ENCODE data around the gene ENPP7. TPM values are rescaled to one million over a fixed set of nuclear protein-coding genes. Genes with fewer than 3 reads are reported as not detected.
"Not testable (repeated sequence)": the region's sequence is repeated elsewhere in the genome, so short reads cannot be mapped to it uniquely, and the experiment has no call there.

Gene ENPP7
- total and polyA plus RNA-seq, 4 donors, result 0.08 TPM; not detected in 3

DNA sequence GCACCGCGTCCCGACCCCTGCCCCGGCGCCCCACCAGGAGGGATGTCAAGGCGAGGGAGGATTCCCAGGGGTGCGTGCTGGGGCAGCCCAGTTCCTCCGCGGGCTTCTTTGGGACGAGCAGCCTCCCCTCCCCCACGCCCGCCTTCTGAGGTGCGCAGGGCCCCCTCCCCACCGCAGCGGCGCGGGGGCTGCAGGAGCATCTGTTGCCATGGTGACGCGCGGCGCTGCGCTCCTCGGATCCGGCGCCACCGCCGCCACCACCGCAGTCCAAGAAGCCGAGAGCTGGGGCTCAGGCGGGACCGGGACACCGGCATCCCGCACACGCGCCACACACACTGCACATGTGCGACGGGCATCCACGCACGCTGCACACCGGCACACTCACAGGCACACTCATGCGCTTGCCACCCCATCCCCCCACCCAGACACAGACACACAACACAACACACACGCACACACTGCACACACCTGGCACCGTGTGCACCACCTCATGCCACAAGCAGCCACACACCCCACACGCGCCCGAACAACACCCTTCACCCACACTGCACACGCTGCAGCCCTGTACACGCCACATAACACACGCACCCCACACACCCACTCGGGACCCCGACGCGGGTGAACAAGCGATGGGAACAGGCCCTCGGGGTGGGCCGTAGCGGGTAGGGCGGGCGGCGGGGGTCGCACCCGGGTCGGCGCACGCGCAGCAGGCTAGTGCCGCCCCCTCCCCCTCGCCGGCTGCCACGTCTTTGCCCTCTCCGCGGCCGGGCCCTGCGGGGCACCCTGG lies 17.0 kb downstream of the ENPP7 start:
- H3K27me3 ChIP-seq (ENCODE audit: control insufficient read depth, insufficient read depth, low read length), result peaks cover 39% of the 10 kb centered on the region
- peak in 4 of 6 donors; percentile 47 to 95 (median 74) for DNase-seq (ENCODE audit: low read depth in 4 of 6, low spot score in 6 of 6)
- H3K36me3 ChIP-seq (ENCODE audit: control insufficient read depth, insufficient read depth, low read length), result no peaks in the 10 kb centered on the region
- H3K4me1 ChIP-seq (ENCODE audit: control insufficient read depth, insufficient read depth, low read length), result peaks cover 24% of the 10 kb centered on the region
- under 1% methylated on average over 74 of the region's 74 CpGs for WGBS (ENCODE audit: insufficient coverage)
- no peaks in the 10 kb centered on the region for H3K9me3 ChIP-seq (ENCODE audit: control insufficient read depth, insufficient read depth, low read length)
- H3K27ac ChIP-seq (ENCODE audit: low read depth, low read length), result no peak overlapping the region
- H3K4me3 ChIP-seq (ENCODE audit: low read depth, low read length), result peak overlapping the region; percentile 11

DNA sequence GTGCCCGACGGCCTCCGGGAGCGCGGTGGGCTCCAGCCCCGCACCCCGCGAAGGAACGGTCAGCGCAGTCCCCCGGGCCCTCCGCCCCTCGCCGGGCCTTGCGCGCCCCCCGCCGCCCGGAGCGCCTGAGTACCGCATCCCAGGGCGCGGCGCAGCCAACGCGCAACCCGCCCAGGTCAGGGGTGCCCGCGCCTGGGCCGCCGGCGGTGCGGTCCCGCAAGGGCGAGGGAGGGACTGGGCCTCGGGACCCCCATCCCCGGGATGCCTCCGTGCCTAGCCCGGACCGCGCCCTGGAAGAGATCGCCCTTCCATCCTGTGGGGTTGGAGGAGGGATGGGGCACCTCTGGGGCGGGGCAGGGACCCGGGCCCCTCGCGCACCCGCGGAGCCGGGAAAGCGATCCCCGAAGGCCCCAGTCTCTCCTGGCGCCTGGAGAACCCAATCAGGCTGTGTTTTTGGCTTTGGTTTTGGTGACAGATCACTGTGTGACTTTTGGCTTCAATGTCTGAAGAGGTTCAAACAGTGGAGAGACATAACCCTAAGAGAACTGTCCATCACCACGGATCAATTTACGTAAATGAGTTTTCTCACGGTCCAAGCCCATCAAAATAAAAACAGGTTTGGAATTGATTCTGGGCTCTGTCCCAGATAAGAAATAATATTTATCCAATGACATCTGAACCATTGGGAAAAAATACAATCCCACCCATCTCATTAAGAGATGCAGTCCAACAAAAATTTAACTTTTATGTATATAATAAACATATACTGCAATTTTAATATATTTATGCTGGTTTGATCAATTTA lies 17.8 kb downstream of the ENPP7 start:
- Histone ChIP-seq H3K9me3 (ENCODE audit: control insufficient read depth, insufficient read depth, low read length) (no peaks in the 10 kb centered on the region), H3K36me3 (ENCODE audit: control insufficient read depth, insufficient read depth, low read length) (no peaks in the 10 kb centered on the region), H3K27ac (ENCODE audit: low read depth, low read length) (no peak overlapping the region), H3K4me1 (ENCODE audit: control insufficient read depth, insufficient read depth, low read length) (peaks cover 22% of the 10 kb centered on the region), H3K4me3 (ENCODE audit: low read depth, low read length) (no peak overlapping the region), H3K27me3 (ENCODE audit: control insufficient read depth, insufficient read depth, low read length) (peaks cover 39% of the 10 kb centered on the region)
- under 1% methylated on average over 51 of the region's 55 CpGs for WGBS (ENCODE audit: insufficient coverage)
- DNase-seq (ENCODE audit: low read depth in 4 of 6, low spot score in 6 of 6), result peak in 2 of 6 donors; percentile 27 to 32

DNA sequence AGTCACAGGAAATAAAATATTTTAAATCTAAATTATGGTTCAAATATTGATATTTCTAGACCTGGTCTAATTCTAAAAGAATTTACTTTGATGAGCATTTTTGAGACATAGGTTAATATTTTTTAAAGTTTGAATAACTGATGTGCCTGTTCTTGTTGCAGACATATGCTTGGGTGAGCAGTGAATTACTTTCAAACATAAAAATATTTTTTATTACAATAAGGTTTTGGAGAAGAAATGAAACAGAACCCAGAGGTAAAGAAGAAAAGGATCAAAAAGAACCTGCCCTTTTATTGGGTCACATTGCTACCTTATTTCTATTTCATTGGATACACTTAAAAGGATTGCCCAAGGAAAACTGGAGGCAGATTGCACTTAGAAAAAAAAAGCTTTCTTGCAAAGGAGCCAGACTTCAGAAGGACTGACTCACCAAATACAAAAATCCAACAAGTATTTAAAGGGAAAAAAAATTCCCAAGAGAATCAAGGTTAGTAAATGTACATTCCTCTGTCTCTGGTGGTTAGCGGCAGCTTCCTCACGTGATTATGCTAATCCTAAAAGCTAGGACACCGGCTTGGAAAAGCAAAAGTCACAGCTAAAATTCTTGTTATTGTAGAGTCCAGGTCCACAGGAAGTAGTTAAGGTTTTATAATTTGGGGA lies 18.5 kb downstream of the ENPP7 start:
- 48% methylated on average over 3 of the region's 3 CpGs for WGBS (ENCODE audit: insufficient coverage)
- H3K27ac ChIP-seq (ENCODE audit: low read depth, low read length), result no peak overlapping the region
- DNase-seq (ENCODE audit: low read depth in 4 of 6, low spot score in 6 of 6), result peak in 1 of 6 donors; percentile 35

DNA sequence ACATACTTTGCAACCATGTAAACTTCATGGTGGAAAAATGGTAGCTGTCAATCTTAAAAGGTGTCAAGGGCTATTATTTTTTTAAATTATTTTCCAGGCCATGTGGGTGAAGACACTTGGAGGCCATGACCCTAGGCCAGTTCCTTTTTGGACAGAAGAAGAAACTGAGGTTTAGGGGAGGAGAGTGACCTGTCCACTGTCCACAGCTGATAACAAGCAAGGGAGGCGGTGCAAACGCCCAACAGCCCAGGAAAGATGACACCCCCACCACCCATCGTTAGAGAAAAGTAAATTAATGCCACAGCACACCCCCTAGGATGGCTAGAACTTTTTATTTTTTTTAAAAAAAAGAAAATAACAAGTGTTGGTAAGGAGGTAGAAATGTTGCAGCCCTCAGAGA lies 19.2 kb downstream of the ENPP7 start:
- H3K4me1 ChIP-seq (ENCODE audit: control insufficient read depth, insufficient read depth, low read length), result peaks cover 22% of the 10 kb centered on the region
- H3K36me3 ChIP-seq (ENCODE audit: control insufficient read depth, insufficient read depth, low read length), result no peaks in the 10 kb centered on the region
- H3K9me3 ChIP-seq (ENCODE audit: control insufficient read depth, insufficient read depth, low read length), result no peaks in the 10 kb centered on the region
- H3K27ac ChIP-seq (ENCODE audit: low read depth, low read length), result no peak overlapping the region
- H3K27me3 ChIP-seq (ENCODE audit: control insufficient read depth, insufficient read depth, low read length), result peaks cover 39% of the 10 kb centered on the region
- no CpG with 5 or more reads among the region's 3 CpGs for WGBS (ENCODE audit: insufficient coverage)
- H3K4me3 ChIP-seq (ENCODE audit: low read depth, low read length), result no peak overlapping the region
- no peak for DNase-seq (ENCODE audit: low read depth in 4 of 6, low spot score in 6 of 6)

More for the DNA sequence above, 18.5 kb downstream of the ENPP7 start:
- Histone ChIP-seq H3K4me3 (ENCODE audit: low read depth, low read length) (no peak overlapping the region), H3K4me1 (ENCODE audit: control insufficient read depth, insufficient read depth, low read length) (peaks cover 22% of the 10 kb centered on the region), H3K9me3 (ENCODE audit: control insufficient read depth, insufficient read depth, low read length) (no peaks in the 10 kb centered on the region), H3K27me3 (ENCODE audit: control insufficient read depth, insufficient read depth, low read length) (peaks cover 39% of the 10 kb centered on the region), H3K36me3 (ENCODE audit: control insufficient read depth, insufficient read depth, low read length) (no peaks in the 10 kb centered on the region)

DNA sequence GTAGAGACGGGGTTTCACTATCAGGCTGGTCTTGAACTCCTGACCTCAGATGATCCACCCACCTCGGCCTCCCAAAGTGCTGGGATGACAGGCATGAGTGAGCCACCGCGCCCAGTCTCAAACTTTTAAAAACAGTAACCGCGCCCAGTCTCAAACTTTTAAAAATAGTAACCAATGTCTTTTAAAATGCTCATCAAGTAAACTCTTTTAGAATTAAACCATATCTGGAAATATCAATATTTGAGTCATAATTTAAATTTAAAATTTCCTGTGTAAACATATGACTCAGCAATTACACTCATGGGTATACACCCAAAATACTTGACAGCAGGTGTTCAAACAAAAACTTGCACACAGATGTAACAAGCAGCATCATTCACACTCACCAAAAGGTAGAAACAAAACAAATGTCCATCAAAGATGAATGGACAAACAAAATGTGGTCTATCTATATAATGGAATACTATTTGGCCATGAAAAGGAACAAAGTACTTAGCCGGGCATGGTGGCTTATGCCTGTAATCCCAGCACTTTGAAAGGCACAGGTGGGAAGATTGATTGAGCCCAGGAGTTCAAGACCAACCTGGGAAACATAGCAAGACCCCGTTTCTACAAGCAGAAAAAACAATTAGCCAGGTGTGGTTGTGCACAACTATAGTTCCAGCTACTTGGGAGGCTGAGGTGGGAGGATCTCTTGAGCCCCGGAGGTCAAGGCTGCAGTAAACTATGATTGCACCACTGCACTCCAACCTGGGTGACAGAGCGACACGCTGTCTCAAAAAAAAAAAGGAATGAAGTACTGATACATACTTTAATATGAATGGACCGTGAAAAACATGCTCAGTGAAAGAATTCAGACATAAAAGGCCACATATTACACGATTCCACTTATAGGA lies 20.2 kb downstream of the ENPP7 start:
- Histone ChIP-seq H3K4me3 (ENCODE audit: low read depth, low read length) (no peak overlapping the region), H3K27me3 (ENCODE audit: control insufficient read depth, insufficient read depth, low read length) (peaks cover 39% of the 10 kb centered on the region), H3K4me1 (ENCODE audit: control insufficient read depth, insufficient read depth, low read length) (peaks cover 22% of the 10 kb centered on the region), H3K27ac (ENCODE audit: low read depth, low read length) (no peak overlapping the region), H3K9me3 (ENCODE audit: control insufficient read depth, insufficient read depth, low read length) (no peaks in the 10 kb centered on the region), H3K36me3 (ENCODE audit: control insufficient read depth, insufficient read depth, low read length) (no peaks in the 10 kb centered on the region)
- no peak for DNase-seq (ENCODE audit: low read depth in 4 of 6, low spot score in 6 of 6)
- WGBS (ENCODE audit: insufficient coverage), result 83% methylated on average over 2 of the region's 13 CpGs

DNA sequence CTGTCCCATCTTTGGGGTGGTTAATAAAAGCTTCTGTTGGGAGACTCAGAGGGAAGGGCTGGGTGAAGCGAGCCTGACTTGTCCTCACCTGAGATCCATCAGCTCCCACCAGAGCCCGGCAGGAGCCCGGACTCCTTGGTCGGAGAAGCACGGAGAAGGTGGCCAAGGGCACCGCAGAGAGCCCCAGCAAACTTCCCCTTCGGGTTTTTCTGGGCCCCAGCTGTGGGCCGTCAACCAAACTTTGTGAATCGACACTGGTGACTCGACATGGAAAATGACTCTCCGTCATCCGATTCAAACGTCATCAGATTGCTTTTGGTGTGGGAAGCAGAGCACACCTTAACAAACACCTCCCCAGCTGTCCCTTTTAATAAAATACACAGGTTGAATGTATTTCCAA lies 21.4 kb downstream of the ENPP7 start:
- Histone ChIP-seq H3K36me3 (ENCODE audit: control insufficient read depth, insufficient read depth, low read length) (no peaks in the 10 kb centered on the region), H3K9me3 (ENCODE audit: control insufficient read depth, insufficient read depth, low read length) (no peaks in the 10 kb centered on the region), H3K27ac (ENCODE audit: low read depth, low read length) (no peak overlapping the region), H3K4me1 (ENCODE audit: control insufficient read depth, insufficient read depth, low read length) (peaks cover 11% of the 10 kb centered on the region), H3K4me3 (ENCODE audit: low read depth, low read length) (no peak overlapping the region), H3K27me3 (ENCODE audit: control insufficient read depth, insufficient read depth, low read length) (peaks cover 29% of the 10 kb centered on the region)
- 88% methylated on average over 10 of the region's 13 CpGs for WGBS (ENCODE audit: insufficient coverage)
- DNase-seq (ENCODE audit: low read depth in 4 of 6, low spot score in 6 of 6), result no peak

DNA sequence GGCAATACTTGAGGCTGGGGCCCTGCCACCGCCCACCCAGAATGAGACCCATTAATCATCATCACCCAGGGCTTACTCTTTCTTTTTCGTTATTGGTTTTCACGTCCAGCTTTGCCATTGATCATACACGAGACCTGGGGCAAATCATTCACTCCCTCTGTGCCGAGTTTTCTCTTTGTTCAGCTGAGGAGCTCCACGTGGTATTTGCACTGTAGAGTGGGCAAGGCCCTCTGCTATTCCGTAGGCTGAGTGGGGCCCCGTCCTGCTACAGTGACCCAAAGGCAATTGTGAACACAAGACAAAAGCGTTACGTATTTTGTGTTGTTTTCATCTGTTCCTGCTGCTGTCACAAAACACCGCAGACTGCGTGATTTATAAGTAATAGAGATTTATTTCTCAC lies 23.6 kb downstream of the ENPP7 start:
- DNase-seq (ENCODE audit: low read depth in 4 of 6, low spot score in 6 of 6), result no peak
- H3K27ac ChIP-seq (ENCODE audit: low read depth, low read length), result no peak overlapping the region
- H3K4me3 ChIP-seq (ENCODE audit: low read depth, low read length), result no peak overlapping the region
- no peaks in the 10 kb centered on the region for H3K9me3 ChIP-seq (ENCODE audit: control insufficient read depth, insufficient read depth, low read length)
- H3K27me3 ChIP-seq (ENCODE audit: control insufficient read depth, insufficient read depth, low read length), result peaks cover 13% of the 10 kb centered on the region
- WGBS (ENCODE audit: insufficient coverage), result 41% methylated on average over 9 of the region's 12 CpGs
- H3K4me1 ChIP-seq (ENCODE audit: control insufficient read depth, insufficient read depth, low read length), result no peaks in the 10 kb centered on the region
- H3K36me3 ChIP-seq (ENCODE audit: control insufficient read depth, insufficient read depth, low read length), result no peaks in the 10 kb centered on the region

DNA sequence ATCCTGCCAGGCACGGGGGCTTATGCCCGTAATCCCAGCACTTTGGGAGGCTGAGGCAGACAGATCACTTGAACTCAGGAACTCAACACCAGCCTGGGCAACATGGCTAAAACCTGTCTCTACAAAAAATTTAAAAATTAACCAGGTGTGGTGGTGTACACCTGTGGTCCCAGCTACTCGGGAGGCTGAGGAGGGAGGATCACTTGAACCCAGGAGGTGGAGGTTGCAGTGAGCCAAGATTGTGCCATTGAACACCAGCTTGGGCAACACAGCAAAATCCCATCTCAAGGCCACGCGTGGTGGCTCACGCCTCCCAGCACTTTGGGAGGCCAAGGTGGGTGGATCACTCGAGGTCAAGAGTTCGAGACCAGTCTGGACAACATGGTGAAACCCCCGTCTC lies 24.2 kb downstream of the ENPP7 start:
- H3K4me1 ChIP-seq (ENCODE audit: control insufficient read depth, insufficient read depth, low read length); H3K27ac ChIP-seq (ENCODE audit: low read depth, low read length); DNase-seq (ENCODE audit: low read depth in 4 of 6, low spot score in 6 of 6); H3K9me3 ChIP-seq (ENCODE audit: control insufficient read depth, insufficient read depth, low read length); H3K36me3 ChIP-seq (ENCODE audit: control insufficient read depth, insufficient read depth, low read length); H3K4me3 ChIP-seq (ENCODE audit: low read depth, low read length): not testable (repeated sequence)
- 91% methylated on average over 9 of the region's 9 CpGs for WGBS (ENCODE audit: insufficient coverage)
- H3K27me3 ChIP-seq (ENCODE audit: control insufficient read depth, insufficient read depth, low read length), result peaks cover 11% of the 10 kb centered on the region

DNA sequence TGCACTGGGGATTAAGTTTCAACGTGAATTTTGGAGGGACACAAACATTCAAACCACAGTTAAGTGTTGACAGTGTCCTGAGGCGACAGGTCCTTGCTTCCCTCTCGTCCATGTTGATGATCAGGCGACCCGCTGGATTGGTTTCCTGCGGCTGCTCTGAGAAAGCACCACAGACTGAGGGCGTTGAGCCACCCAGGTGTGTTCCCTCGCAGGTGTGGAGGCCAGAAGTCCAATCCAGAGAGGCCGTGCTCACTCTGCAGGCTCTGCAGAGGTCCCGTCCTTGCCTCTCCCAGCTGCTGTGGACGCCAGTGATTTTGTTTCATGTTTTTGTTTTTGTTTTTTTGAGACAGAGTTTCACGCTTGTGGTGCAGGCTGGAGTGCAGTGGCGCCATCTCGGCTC lies 24.8 kb downstream of the ENPP7 start:
- WGBS (ENCODE audit: insufficient coverage), result 92% methylated on average over 14 of the region's 14 CpGs
- no peaks in the 10 kb centered on the region for H3K4me1 ChIP-seq (ENCODE audit: control insufficient read depth, insufficient read depth, low read length)
- no peak overlapping the region for H3K27ac ChIP-seq (ENCODE audit: low read depth, low read length)
- H3K4me3 ChIP-seq (ENCODE audit: low read depth, low read length), result no peak overlapping the region
- no peaks in the 10 kb centered on the region for H3K36me3 ChIP-seq (ENCODE audit: control insufficient read depth, insufficient read depth, low read length)
- no peak for DNase-seq (ENCODE audit: low read depth in 4 of 6, low spot score in 6 of 6)
- peaks cover 4% of the 10 kb centered on the region for H3K27me3 ChIP-seq (ENCODE audit: control insufficient read depth, insufficient read depth, low read length)
- no peaks in the 10 kb centered on the region for H3K9me3 ChIP-seq (ENCODE audit: control insufficient read depth, insufficient read depth, low read length)

All from spinal cord (tissue), 10 donors.